ENCODE measurements around the gene SPIRE1.

Gene SPIRE1

DNA sequence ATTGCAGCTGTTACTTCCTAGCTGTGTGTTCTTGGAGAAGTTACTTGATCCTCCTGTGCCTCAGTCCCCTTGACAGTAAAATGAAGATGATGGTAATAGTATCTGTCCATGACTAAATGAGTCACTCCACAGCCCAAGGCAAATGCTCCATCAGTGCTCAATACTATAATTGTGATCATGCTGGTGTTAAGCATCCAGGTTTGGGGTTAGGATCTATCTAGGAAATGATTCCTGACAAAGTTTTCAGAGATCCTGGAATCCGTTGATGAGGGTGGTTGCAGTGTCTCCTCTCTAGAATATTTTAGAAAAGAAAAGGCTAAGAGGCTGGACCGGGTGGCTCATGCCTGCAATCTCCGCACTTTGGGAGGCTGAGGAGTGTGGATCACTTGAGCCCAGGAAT is 252.8 kb downstream of the SPIRE1 start:
- H3K9me3 ChIP-seq (ENCODE audit: insufficient read depth, low read depth, low read length), result no peaks in the 10 kb centered on the region
- H3F3A ChIP-seq (ENCODE audit: low read depth), result no peaks in the 10 kb centered on the region
- no peaks in the 10 kb centered on the region for H3K4me1 ChIP-seq (ENCODE audit: insufficient read depth, low read length, poor library complexity, severe bottlenecking)
- H3K36me3 ChIP-seq (ENCODE audit: insufficient read depth, low read length), result no peaks in the 10 kb centered on the region
- no peak overlapping the region for H3K9ac ChIP-seq (ENCODE audit: low read depth, low read length, poor library complexity, severe bottlenecking)
- no peaks in the 10 kb centered on the region for H4K20me1 ChIP-seq (ENCODE audit: insufficient read depth, low read length, poor library complexity, severe bottlenecking)
- no peak overlapping the region for H3K4me3 ChIP-seq (ENCODE audit: low read length, poor library complexity, severe bottlenecking)
- TF ChIP-seq EZH2phosphoT487 (IDR thresholded peaks at IDR 0.05; ENCODE audit: borderline replicate concordance), result no peak
- TF ChIP-seq, protein P1, sequence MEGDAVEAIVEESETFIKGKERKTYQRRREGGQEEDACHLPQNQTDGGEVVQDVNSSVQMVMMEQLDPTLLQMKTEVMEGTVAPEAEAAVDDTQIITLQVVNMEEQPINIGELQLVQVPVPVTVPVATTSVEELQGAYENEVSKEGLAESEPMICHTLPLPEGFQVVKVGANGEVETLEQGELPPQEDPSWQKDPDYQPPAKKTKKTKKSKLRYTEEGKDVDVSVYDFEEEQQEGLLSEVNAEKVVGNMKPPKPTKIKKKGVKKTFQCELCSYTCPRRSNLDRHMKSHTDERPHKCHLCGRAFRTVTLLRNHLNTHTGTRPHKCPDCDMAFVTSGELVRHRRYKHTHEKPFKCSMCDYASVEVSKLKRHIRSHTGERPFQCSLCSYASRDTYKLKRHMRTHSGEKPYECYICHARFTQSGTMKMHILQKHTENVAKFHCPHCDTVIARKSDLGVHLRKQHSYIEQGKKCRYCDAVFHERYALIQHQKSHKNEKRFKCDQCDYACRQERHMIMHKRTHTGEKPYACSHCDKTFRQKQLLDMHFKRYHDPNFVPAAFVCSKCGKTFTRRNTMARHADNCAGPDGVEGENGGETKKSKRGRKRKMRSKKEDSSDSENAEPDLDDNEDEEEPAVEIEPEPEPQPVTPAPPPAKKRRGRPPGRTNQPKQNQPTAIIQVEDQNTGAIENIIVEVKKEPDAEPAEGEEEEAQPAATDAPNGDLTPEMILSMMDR (conservative IDR thresholded peaks at IDR 0.05; ENCODE audit: low read length), result no peak
- H3K27me3 ChIP-seq (ENCODE audit: insufficient read depth, low read length, poor library complexity, severe bottlenecking), result no peaks in the 10 kb centered on the region
- no peaks in the 10 kb centered on the region for H3K79me2 ChIP-seq (ENCODE audit: insufficient read depth, low read length)
- no peak overlapping the region for H2AFZ ChIP-seq (ENCODE audit: low read length)
- H3K4me2 ChIP-seq (ENCODE audit: low read depth, low read length, poor library complexity, severe bottlenecking), result no peak overlapping the region
- H3K9me2 ChIP-seq (replicated peaks; ENCODE audit: low read depth, low read length), result no peaks in the 10 kb centered on the region

- Histone ChIP-seq H3K9ac (ENCODE audit: low read depth, low read length, poor library complexity, severe bottlenecking) (no peak overlapping the region), H3K4me1 (ENCODE audit: insufficient read depth, low read length, poor library complexity, severe bottlenecking) (no peaks in the 10 kb centered on the region), H3K4me3 (ENCODE audit: low read length, poor library complexity, severe bottlenecking) (no peak overlapping the region)
Observed at GRCh38 chr18:12403601-12404506, 254.1 kb downstream of the SPIRE1 start.

DNA sequence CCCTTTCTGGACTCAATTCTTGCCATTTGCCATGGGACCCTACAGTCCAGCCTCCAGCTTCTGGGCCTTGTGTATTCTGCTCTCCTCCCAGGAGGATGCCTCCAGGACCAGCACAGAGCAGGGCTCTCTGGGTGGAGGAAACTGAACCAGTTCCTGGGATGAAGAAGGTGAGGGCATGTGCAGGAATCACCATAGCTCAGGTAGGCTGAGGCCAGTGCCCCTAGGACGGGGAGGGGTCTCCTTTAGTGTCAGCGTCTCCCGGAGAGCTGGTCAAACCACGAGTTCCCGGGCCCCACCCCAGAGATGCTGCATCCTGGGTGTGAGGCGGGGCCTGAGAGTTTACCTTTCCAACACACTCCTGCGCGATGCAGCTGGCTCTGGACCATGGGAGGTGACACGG is 256.0 kb downstream of the SPIRE1 start:
- Histone ChIP-seq H3F3A (ENCODE audit: low read depth) (no peaks in the 10 kb centered on the region), H3K9ac (ENCODE audit: low read depth, low read length, poor library complexity, severe bottlenecking) (no peak overlapping the region), H3K36me3 (ENCODE audit: insufficient read depth, low read length) (no peaks in the 10 kb centered on the region), H2AFZ (ENCODE audit: low read length) (no peak overlapping the region), H4K20me1 (ENCODE audit: insufficient read depth, low read length, poor library complexity, severe bottlenecking) (no peaks in the 10 kb centered on the region), H3K4me2 (ENCODE audit: low read depth, low read length, poor library complexity, severe bottlenecking) (no peak overlapping the region), H3K4me3 (ENCODE audit: low read length, poor library complexity, severe bottlenecking) (no peak overlapping the region), H3K79me2 (ENCODE audit: insufficient read depth, low read length) (no peaks in the 10 kb centered on the region), H3K27me3 (ENCODE audit: insufficient read depth, low read length, poor library complexity, severe bottlenecking) (no peaks in the 10 kb centered on the region), H3K9me3 (ENCODE audit: insufficient read depth, low read depth, low read length) (no peaks in the 10 kb centered on the region), H3K4me1 (ENCODE audit: insufficient read depth, low read length, poor library complexity, severe bottlenecking) (no peaks in the 10 kb centered on the region), H3K9me2 (replicated peaks; ENCODE audit: low read depth, low read length) (no peaks in the 10 kb centered on the region)
- TF ChIP-seq EZH2phosphoT487 (IDR thresholded peaks at IDR 0.05; ENCODE audit: borderline replicate concordance), result no peak
- TF ChIP-seq, protein P1 (conservative IDR thresholded peaks at IDR 0.05; ENCODE audit: low read length), result no peak

More at GRCh38 chr18:12403601-12404506, 254.1 kb downstream of the SPIRE1 start:
- Histone ChIP-seq H3K79me2 (ENCODE audit: insufficient read depth, low read length) (no peaks in the 10 kb centered on the region), H3K4me2 (ENCODE audit: low read depth, low read length, poor library complexity, severe bottlenecking) (no peak overlapping the region), H3K9me2 (replicated peaks; ENCODE audit: low read depth, low read length) (no peaks in the 10 kb centered on the region), H2AFZ (ENCODE audit: low read length) (no peak overlapping the region), H3K9me3 (ENCODE audit: insufficient read depth, low read depth, low read length) (no peaks in the 10 kb centered on the region), H3F3A (ENCODE audit: low read depth) (no peaks in the 10 kb centered on the region), H3K27me3 (ENCODE audit: insufficient read depth, low read length, poor library complexity, severe bottlenecking) (no peaks in the 10 kb centered on the region), H3K36me3 (ENCODE audit: insufficient read depth, low read length) (no peaks in the 10 kb centered on the region), H4K20me1 (ENCODE audit: insufficient read depth, low read length, poor library complexity, severe bottlenecking) (no peaks in the 10 kb centered on the region)
- TF ChIP-seq, protein P1 (conservative IDR thresholded peaks at IDR 0.05; ENCODE audit: low read length), result no peak
- no peak for TF ChIP-seq EZH2phosphoT487 (IDR thresholded peaks at IDR 0.05; ENCODE audit: borderline replicate concordance)

All from Loucy (cell line).